OCI-LY3 (cell line): Measurements from ENCODE around the gene KANSL3.

Source experiments
- CTCF ChIP-seq: fragments of 200-600, 300-600 bp; sonication (generic); IDR thresholded peaks from 2 replicates; pipeline ENCODE4 v1.5.1; 2014; ENCODE audit warnings: antibody characterized with exemption, low read length, low read depth
- EZH2phosphoT487 ChIP-seq: fragments of 200-600 bp; shearing (Covaris generic); IDR thresholded peaks from 2 replicates; pipeline ENCODE4 v1.6.1; 2018; ENCODE audit warnings: antibody characterized with exemption, mixed run types, low read depth

GRCh38 chr2:96636551-96637171, 1.5 kb downstream of the KANSL3 start:
- TF ChIP-seq CTCF = no peak
- no peak for TF ChIP-seq EZH2phosphoT487
